HG03439 (cell line): ENCODE results near the gene TEAD1.
"Not testable (repeated sequence)": the region's sequence is repeated elsewhere in the genome, so short reads cannot be mapped to it uniquely, and the experiment has no call there.

Experiments used
- ATAC-seq: cut with Tn5 transposase; IDR thresholded peaks from one replicate; pipeline ENCODE4 v1.9.1; 2021; ENCODE audit warnings: mild to moderate bottlenecking, moderate library complexity; ENCODE audit not compliant: unreplicated experiment

TEAD1 gene

GRCh38 chr11:12854829-12855228, 180.6 kb downstream of the TEAD1 start:
- ATAC-seq = no peak

DNA sequence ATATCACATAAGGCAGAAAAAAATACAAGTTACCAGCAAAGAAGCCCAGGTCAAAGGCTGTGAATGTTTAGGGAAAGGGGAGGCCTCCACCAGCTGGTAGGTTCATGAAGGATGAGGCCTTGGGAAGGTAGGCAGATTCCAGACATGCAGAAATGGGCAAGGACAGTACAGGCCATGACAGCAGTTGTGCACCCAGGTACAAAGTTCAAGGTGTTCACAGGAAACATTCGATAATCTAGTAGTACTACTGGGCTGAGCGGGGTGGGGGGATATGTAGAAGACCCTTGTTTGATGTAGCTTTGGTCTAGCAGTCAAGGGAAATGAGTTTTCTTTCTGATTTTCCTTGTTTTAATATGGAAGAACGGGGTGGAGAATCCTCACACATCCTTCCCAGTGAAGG, 182.1 kb downstream of the TEAD1 start:
- no peak for ATAC-seq

DNA sequence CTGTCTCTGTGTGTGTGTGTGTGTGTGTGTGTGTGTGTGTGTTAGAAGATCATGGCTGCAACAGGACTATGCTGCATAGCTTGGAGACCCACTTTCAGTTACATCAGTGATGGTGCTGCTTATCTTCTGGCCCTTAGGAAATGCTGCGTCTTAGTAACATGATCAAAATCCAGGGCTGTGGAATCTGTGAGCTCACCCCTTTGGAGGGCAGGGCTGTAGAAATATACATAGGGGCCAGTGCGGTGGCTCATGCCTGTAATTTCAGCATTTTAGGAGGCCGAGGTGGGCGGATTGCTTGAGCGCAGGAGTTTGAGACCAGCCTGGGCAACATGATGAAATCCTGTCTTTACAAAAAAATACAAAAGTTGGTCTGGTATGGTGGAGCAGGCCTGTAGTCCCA, 183.4 kb downstream of the TEAD1 start:
- no peak for ATAC-seq

DNA sequence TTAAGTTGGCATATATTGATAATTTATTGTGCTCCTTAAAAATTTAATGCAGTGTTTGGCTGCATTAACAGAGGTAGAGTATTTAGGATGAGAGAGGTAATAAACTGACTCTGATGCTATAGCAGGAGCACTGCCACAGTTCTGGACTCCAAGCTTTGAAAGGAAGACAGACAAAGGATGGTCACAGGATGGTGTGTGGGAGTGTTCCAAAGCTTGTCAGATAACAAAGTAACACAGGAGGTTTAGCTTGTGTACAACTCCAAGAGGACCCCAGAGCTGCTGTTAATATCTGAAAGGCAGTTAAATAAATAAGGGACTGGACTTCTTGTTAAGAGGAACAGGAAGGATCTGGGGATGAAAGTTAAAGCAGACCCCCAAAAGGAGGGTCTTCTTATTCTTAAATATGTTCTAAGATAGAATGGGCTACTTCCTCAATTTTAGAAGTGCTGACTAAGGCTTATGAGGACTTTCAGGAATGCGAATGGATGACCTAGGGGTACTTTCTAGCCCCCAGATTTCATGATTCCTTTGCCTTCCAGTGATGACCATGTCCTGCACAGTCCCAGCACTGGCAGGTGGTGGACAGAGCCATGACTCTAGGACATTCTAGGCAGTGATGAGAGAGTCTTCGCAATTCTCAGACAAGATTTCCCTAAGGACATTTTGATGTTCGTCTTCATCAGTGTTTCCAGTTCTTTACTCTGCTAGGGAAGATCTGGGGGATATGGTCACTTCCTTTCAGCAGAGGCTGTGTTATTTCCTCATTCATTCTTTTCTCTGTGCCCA, 185.8 kb downstream of the TEAD1 start:
- no peak for ATAC-seq

- ATAC-seq = no peak
Measured at GRCh38 chr11:12860827-12861226, 186.6 kb downstream of the TEAD1 start.

DNA sequence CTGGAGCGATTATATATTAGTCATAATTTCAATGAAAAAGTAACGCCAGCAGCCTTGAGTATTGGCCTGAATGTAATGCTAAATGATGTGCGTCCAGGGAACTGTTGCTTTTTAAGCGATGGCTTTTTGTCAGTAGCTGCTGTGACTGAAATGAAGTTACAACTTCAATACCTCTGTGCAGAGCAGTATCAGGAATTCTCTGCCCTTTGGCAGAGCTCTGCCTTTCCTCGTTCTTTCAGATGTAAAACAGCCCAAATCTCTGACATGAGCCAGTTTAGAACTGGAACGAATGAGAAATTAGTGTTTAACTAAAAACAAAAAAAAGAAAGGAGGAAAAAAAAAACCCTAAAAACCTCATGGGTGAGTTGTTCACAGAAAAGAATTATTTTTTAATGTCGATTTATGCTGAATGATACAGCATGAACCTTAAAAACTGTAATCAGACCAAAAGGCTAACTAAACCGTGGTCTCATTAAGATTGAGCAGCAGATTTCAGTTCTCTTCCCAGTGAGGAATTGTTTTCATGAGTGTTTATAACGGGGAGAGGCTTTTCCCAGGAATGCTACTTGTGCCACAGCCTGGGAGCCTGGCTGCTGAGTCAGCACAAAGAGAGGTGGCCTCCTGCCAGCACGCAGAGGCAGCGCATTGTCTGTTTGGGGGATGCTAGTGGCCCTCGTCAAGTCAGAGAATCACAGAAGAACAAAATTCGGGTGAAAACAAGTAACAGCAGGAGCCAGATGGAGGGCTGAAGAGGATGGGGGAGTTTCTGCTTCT, 188.7 kb downstream of the TEAD1 start:
- no peak for ATAC-seq

DNA sequence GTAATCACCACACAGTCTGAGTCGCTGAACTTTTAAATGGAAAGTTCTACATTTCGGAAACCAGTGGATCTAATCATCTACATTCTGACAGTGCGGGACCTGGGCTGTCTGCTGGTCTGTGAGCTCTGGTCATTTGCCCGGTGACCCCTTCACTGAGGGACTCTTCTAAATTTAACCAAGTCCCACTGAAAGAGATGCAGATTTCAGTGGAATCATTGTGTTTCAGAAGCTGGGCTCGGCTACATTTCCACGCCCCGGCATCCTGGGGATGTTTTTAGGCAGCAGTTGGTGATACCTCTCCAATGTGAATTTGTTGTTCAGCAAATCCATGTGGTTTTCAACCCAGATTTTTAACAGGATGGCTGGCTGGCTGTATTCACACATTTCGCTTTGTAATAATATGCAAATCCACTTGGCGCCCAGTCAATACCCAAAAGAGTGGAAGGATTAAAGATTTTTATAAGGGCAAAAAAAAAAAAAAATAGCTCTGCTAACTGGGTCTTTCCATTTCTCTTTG, 189.4 kb downstream of the TEAD1 start:
- ATAC-seq = no peak

DNA sequence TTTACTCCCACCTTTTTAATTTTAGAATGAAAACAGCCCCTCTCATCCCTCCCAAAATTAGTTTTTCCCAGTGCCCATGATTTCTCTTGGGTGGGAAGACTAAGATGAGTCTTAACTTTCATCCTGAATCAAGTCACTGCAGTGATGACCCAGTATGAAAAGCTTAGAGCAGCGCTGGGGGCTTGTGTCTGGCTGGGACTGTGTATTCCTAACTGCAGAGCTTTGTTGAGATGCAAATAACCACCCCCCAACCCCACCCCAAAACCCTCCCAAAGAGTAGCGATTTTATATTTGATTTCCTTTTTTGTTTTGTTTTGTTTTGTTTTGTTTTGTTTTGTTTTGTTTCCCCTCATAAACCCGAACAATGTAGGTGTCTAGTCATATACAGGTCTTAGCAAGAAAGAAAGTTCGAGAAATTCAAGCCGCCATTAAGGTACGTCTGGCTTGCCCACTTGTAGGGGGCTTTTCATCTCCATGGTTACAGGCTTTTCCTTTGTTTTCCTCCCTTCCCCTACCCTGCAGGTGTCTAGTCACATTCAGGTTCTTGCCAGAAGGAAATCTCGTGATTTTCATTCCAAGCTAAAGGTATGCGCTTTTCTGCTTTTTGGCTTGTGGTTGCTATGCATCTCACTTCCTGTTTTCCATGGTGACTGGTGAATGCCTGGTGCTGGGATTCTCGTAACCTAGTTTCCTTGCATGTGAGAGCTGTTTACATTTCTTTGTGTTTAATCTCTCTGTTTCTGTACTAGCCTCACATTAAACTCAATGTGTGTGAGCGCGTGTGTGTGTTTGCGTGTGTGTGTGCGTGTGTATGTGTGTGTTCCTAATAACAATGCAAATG, 190.3 kb downstream of the TEAD1 start:
- ATAC-seq = no peak

DNA sequence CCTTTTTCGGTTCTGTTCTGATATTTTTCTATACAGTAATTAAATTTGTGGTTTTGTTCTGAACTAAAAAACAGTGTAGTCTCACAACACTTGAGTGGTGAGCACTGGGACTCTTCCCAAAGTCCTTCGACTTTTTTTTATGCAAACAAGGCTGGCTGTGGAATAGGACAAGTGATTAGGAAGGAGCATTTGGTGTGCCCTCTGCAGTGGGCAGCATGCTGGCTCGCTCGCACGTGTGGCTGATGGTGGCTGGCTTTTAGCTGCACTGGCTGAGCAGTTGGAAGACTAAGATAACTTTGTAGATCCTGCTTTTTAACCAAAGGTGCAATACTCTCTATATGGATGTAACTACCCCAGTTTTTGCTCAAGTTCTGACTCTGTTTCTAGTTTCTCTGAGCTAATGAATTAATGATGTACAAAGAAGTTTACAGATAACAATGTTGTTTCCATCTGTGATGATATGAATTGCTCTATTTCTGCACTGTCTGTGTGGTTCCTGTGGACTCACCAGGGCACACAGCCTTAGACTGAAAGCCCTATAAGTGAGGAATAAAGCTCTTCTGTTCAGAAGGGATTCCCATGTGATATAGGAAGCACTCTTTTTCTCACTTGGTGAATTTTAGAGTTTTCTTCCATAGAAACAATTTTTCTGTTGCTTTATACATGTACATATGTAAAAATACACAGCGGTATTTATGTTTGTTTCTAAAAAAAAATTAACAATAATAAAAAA, 191.8 kb downstream of the TEAD1 start:
- no peak for ATAC-seq

GRCh38 chr11:12867531-12867930, 193.3 kb downstream of the TEAD1 start:
- ATAC-seq = no peak

- no peak for ATAC-seq
Measured at GRCh38 chr11:12868315-12869073, 194.3 kb downstream of the TEAD1 start.

- no peak for ATAC-seq
Measured at GRCh38 chr11:12871241-12871640, 197.0 kb downstream of the TEAD1 start.

DNA sequence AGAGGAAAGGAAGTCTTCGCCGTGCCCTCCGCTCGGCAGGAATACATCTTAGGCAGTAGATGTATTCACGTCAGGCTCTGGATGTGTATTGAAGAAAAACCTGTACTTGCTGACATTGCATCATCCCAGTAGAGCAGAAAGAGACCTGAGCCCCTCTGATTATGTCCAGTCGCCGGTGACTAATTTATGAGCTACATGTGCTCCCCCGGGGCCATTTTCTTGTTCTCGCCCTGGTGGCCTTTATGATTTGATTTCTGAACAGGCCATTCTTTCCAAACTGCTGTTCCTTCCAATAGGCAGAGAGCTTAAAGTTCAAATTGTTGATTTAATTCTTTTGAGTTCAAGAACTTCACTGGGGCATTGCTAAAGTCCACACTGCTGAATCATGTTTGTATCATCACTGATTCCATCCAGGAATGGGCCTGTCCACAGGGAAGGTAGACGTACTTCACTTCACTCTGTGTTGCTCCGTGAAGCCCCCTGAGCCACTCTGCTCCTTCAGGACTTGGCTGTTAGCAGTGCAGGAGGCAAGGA, 197.6 kb downstream of the TEAD1 start:
- no peak for ATAC-seq

- ATAC-seq = no peak
Measured at GRCh38 chr11:12876340-12876739, 202.1 kb downstream of the TEAD1 start.

- no peak for ATAC-seq
Measured at GRCh38 chr11:12876988-12877387, 202.8 kb downstream of the TEAD1 start.

DNA sequence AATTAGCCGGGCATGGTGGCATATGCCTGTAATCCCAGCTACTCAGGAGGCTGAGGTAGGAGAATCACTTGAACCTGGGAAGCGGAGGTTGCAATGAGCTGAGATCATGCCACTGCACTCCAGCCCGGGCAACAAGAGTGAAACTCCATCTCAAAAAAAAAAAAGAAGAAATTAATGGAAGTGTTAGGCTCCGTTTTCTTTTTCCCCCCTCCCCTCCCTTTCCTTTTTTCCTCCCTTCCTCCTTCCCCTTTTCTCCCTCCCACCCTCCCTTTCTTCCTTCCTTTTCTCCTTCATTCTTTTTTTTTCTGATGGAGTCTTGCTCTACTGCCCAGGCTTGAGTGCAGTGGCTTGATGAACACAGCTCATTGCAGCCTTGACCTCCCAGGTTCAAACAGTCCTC, 203.3 kb downstream of the TEAD1 start:
- ATAC-seq = not testable (repeated sequence)

DNA sequence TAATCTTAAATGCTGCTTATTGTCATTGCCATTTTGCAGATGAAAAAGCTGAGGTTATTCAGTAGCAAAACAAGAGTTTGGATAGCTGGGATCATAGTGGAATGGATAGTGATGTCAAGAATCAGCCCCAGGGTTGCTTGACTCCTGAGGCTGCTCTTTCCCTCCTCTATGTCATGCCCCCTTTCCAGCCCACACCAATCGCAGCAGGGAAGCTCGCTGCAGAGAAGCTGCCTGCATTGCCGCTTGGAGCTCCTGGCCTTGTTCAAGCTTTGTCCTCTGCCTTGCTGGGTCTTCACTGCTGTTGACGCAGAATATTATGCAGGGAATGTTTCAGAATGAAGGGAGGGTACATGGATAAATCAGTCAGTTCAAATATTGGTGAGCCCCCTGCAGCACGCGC, 206.1 kb downstream of the TEAD1 start:
- no peak for ATAC-seq

DNA sequence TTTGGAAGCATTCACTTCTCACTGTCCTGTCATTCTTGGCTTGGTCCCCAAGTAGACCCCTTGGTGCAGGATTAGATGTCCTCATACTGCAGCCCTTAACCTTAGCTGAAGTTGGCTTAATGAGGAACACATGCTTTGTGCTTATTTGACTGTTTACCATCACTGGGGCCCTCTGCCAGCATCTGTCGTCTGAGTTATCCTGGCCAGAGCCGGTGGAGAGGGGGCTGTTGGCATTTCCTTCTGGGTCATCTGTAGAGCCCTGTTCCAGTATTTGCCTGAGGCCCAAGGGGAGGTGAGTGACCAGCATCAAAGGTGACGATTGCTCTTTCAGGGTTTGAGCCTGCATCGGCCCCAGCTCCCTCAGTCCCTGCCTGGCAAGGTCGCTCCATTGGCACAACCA, 208.4 kb downstream of the TEAD1 start:
- no peak for ATAC-seq

GRCh38 chr11:12884751-12885318, 210.6 kb downstream of the TEAD1 start:
- no peak for ATAC-seq
